RWPE2 (cell line): Measurements from ENCODE around the gene GPSM1.

ENCODE experiments used
- ATAC-seq: fragments of 200-7000 bp; cut with Tn5 transposase; 3 replicates; pipeline ENCODE4 v1.9.1; 2021; ENCODE audit warnings: low read depth
- DNase-seq: peaks from one replicate; pipeline ENCODE4 v3.0.0-alpha.2; 2020; ENCODE audit warnings: low spot score
- H3K27ac ChIP-seq: fragments of 450-650 bp; 2 replicates; pipeline ENCODE4 v1.5.1; 2017; ENCODE audit warnings: mild to moderate bottlenecking; ENCODE audit not compliant: poor library complexity, severe bottlenecking
- H3K27me3 ChIP-seq: fragments of 250-450 bp; sonication (Bioruptor Pico); 2 replicates; pipeline ENCODE4 v1.5.1; 2021; ENCODE audit warnings: mild to moderate bottlenecking, moderate library complexity; ENCODE audit not compliant: insufficient read depth, poor library complexity, severe bottlenecking
- H3K36me3 ChIP-seq: fragments of 250-450 bp; sonication (Bioruptor Pico); 2 replicates; pipeline ENCODE4 v1.5.1; 2020; ENCODE audit warnings: low read depth, mild to moderate bottlenecking, moderate library complexity
- H3K4me1 ChIP-seq: fragments of 250-450 bp; sonication (Bioruptor Pico); 2 replicates; pipeline ENCODE4 v1.5.1; 2021; ENCODE audit warnings: mild to moderate bottlenecking, moderate library complexity; ENCODE audit not compliant: insufficient read depth, poor library complexity, severe bottlenecking
- H3K4me3 ChIP-seq: fragments of 250-450 bp; sonication (Bioruptor Pico); 2 replicates; pipeline ENCODE4 v1.5.1; 2021; ENCODE audit warnings: mild to moderate bottlenecking, moderate library complexity; ENCODE audit not compliant: severe bottlenecking
- H3K9me3 ChIP-seq: fragments of 250-450 bp; sonication (Bioruptor Pico); 2 replicates; pipeline ENCODE4 v1.5.1; 2021; ENCODE audit warnings: mild to moderate bottlenecking, moderate library complexity; ENCODE audit not compliant: severe bottlenecking
- CTCF ChIP-seq: fragments of 450-650 bp; IDR thresholded peaks from one replicate; pipeline ENCODE4 v1.5.1; 2017; ENCODE audit warnings: mild to moderate bottlenecking, moderate library complexity; ENCODE audit not compliant: poor library complexity, severe bottlenecking

The GPSM1 gene

GRCh38 chr9:136323371-136323789 lies 4.0 kb upstream of the GPSM1 start:
- no peak for TF ChIP-seq CTCF
- no peaks in the 10 kb centered on the region for H3K9me3 ChIP-seq
- ATAC-seq, result no peak
- H3K36me3 ChIP-seq, result no peaks in the 10 kb centered on the region
- DNase-seq, result no peak
- no peak overlapping the region for H3K27ac ChIP-seq
- H3K4me3 ChIP-seq, result no peak overlapping the region
- no peaks in the 10 kb centered on the region for H3K27me3 ChIP-seq
- H3K4me1 ChIP-seq, result peaks cover 3% of the 10 kb centered on the region

- H3K27me3 ChIP-seq, result no peaks in the 10 kb centered on the region
- DNase-seq, result no peak
- H3K36me3 ChIP-seq, result no peaks in the 10 kb centered on the region
- no peak overlapping the region for H3K27ac ChIP-seq
- H3K4me1 ChIP-seq, result peaks cover 3% of the 10 kb centered on the region
- H3K4me3 ChIP-seq, result no peak overlapping the region
- TF ChIP-seq CTCF, result no peak
- no peaks in the 10 kb centered on the region for H3K9me3 ChIP-seq
- no peak for ATAC-seq
Observed at GRCh38 chr9:136324501-136325300, 2.6 kb upstream of the GPSM1 start.

GRCh38 chr9:136325358-136325757 lies 2.0 kb upstream of the GPSM1 start:
- no peak for TF ChIP-seq CTCF
- H3K27me3 ChIP-seq, result no peaks in the 10 kb centered on the region
- no peak for ATAC-seq
- no peaks in the 10 kb centered on the region for H3K9me3 ChIP-seq
- peaks cover 3% of the 10 kb centered on the region for H3K4me1 ChIP-seq
- no peak overlapping the region for H3K4me3 ChIP-seq
- H3K36me3 ChIP-seq, result no peaks in the 10 kb centered on the region
- no peak overlapping the region for H3K27ac ChIP-seq
- DNase-seq, result no peak

- no peaks in the 10 kb centered on the region for H3K27me3 ChIP-seq
- H3K4me1 ChIP-seq, result peaks cover 3% of the 10 kb centered on the region
- TF ChIP-seq CTCF, result no peak
- ATAC-seq (no peak), DNase-seq (no peak)
- no peaks in the 10 kb centered on the region for H3K36me3 ChIP-seq
- H3K27ac ChIP-seq, result no peak overlapping the region
- no peaks in the 10 kb centered on the region for H3K9me3 ChIP-seq
- no peak overlapping the region for H3K4me3 ChIP-seq
Observed at GRCh38 chr9:136326061-136326760, 1.1 kb upstream of the GPSM1 start.

GRCh38 chr9:136326761-136327303 lies 507 bp upstream of the GPSM1 start:
- no peak for ATAC-seq
- no peak for DNase-seq
- Histone ChIP-seq H3K36me3 (no peaks in the 10 kb centered on the region), H3K9me3 (no peaks in the 10 kb centered on the region), H3K27me3 (no peaks in the 10 kb centered on the region), H3K27ac (no peak overlapping the region), H3K4me1 (peaks cover 3% of the 10 kb centered on the region), H3K4me3 (no peak overlapping the region)
- TF ChIP-seq CTCF, result no peak
